GM19372 (cell line): ENCODE data around the gene CACNA1H.
"Not testable (repeated sequence)": the region's sequence is repeated elsewhere in the genome, so short reads cannot be mapped to it uniquely, and the experiment has no call there.

Experiments
- ATAC-seq: cut with Tn5 transposase; IDR thresholded peaks from one replicate; pipeline ENCODE4 v1.9.1; 2021; ENCODE audit warnings: mild to moderate bottlenecking, low read depth, moderate library complexity; ENCODE audit not compliant: unreplicated experiment

Gene CACNA1H

GRCh38 chr16:1185460-1186207, 32.7 kb downstream of the CACNA1H start:
- ATAC-seq = not testable (repeated sequence)

- no peak for ATAC-seq
Measured at GRCh38 chr16:1188432-1189189, 35.7 kb downstream of the CACNA1H start.

GRCh38 chr16:1189455-1189854, 36.5 kb downstream of the CACNA1H start:
- no peak for ATAC-seq

- ATAC-seq = not testable (repeated sequence)
Measured at GRCh38 chr16:1190789-1191188, 37.9 kb downstream of the CACNA1H start.

- no peak for ATAC-seq
Measured at GRCh38 chr16:1192384-1193073, 39.6 kb downstream of the CACNA1H start.

GRCh38 chr16:1193143-1193824, 40.4 kb downstream of the CACNA1H start:
- ATAC-seq = no peak

GRCh38 chr16:1193825-1194581, 41.1 kb downstream of the CACNA1H start:
- no peak for ATAC-seq

GRCh38 chr16:1194665-1195392, 41.9 kb downstream of the CACNA1H start:
- no peak for ATAC-seq

- ATAC-seq = no peak
Measured at GRCh38 chr16:1195393-1195666, 42.4 kb downstream of the CACNA1H start.

GRCh38 chr16:1196494-1196893, 43.6 kb downstream of the CACNA1H start:
- ATAC-seq = no peak

- ATAC-seq = no peak
Measured at GRCh38 chr16:1197237-1197866, 44.4 kb downstream of the CACNA1H start.

GRCh38 chr16:1198194-1198593, 45.3 kb downstream of the CACNA1H start:
- ATAC-seq = no peak

GRCh38 chr16:1198671-1199346, 45.9 kb downstream of the CACNA1H start:
- not testable (repeated sequence) for ATAC-seq

- ATAC-seq = no peak
Measured at GRCh38 chr16:1199347-1200013, 46.6 kb downstream of the CACNA1H start.

- ATAC-seq = no peak
Measured at GRCh38 chr16:1200014-1200627, 47.2 kb downstream of the CACNA1H start.

- ATAC-seq = no peak
Measured at GRCh38 chr16:1201444-1201843, 48.5 kb downstream of the CACNA1H start.

GRCh38 chr16:1202274-1202673, 49.4 kb downstream of the CACNA1H start:
- no peak for ATAC-seq

- no peak for ATAC-seq
Measured at GRCh38 chr16:1204933-1205332, 52.0 kb downstream of the CACNA1H start.
